Keratinocyte (primary cell): Measurements from ENCODE around the gene SPRR2E. TPM values are rescaled to one million over a fixed set of nuclear protein-coding genes. Genes with fewer than 3 reads are reported as not detected.

Experiments used
- DNase-seq: peaks from one replicate; pipeline ENCODE4 v3.0.0-alpha.2; 2011; ENCODE audit warnings: low read depth, missing footprints, low spot score
- FAIRE-seq: peaks from 2 replicates; lab custom pipeline; 2011; peaks lifted over from hg19 to GRCh38; lab: Jason Lieb, UNC
- H2AFZ ChIP-seq: 2 replicates; pipeline ENCODE4 v1.6.0; 2012; ENCODE audit warnings: low read length, control low read depth, inconsistent platforms; ENCODE audit not compliant: control insufficient read depth
- H3K27ac ChIP-seq: 2 replicates; pipeline ENCODE4 v1.5.1; 2011; ENCODE audit warnings: low read length; ENCODE audit not compliant: control insufficient read depth, insufficient read depth
- H3K27me3 ChIP-seq: 3 replicates; pipeline ENCODE4 v1.6.0; 2011; ENCODE audit warnings: low read length; ENCODE audit not compliant: control insufficient read depth, insufficient read depth; ENCODE audit errors: extremely low read depth
- H3K36me3 ChIP-seq, 2 experiments: 2 replicates in 1 of 2; 3 replicates in 1 of 2; pipeline ENCODE4 v1.5.1; 2011; ENCODE audit warnings: low read length in 2 of 2, mild to moderate bottlenecking in 1 of 2; ENCODE audit not compliant: control insufficient read depth in 2 of 2, insufficient read depth in 2 of 2; ENCODE audit errors: extremely low read depth in 1 of 2
- H3K4me1 ChIP-seq: 3 replicates; pipeline ENCODE4 v1.5.1; 2011; ENCODE audit warnings: low read length; ENCODE audit not compliant: control insufficient read depth, insufficient read depth; ENCODE audit errors: extremely low read depth
- H3K4me2 ChIP-seq: 3 replicates; pipeline ENCODE4 v1.6.0; 2011; ENCODE audit warnings: low read depth, low read length; ENCODE audit not compliant: control insufficient read depth, insufficient read depth; ENCODE audit errors: extremely low read depth
- H3K4me3 ChIP-seq, 3 experiments: fragments of 200-600 bp in 1 of 3; sonication (generic) in 1 of 3; 2 replicates in 2 of 3; 3 replicates in 1 of 3; pipeline ENCODE4 v1.5.1; 2011 to 2016; ENCODE audit warnings: low read length in 3 of 3, mild to moderate bottlenecking in 3 of 3, control low read depth in 2 of 3, inconsistent platforms in 1 of 3, low read depth in 1 of 3, mixed read lengths in 1 of 3, mixed run types in 1 of 3, moderate library complexity in 1 of 3; ENCODE audit not compliant: control insufficient read depth in 2 of 3, insufficient read depth in 2 of 3; ENCODE audit errors: extremely low read depth in 1 of 3
- H3K79me2 ChIP-seq: 2 replicates; pipeline ENCODE4 v1.6.0; 2012; ENCODE audit warnings: low read length; ENCODE audit not compliant: control insufficient read depth, insufficient read depth
- H3K9ac ChIP-seq: 3 replicates; pipeline ENCODE4 v1.6.0; 2011; ENCODE audit warnings: low read length; ENCODE audit not compliant: control insufficient read depth, insufficient read depth; ENCODE audit errors: extremely low read depth
- H3K9me1 ChIP-seq: 3 replicates; pipeline ENCODE4 v1.6.0; 2011; ENCODE audit warnings: low read length; ENCODE audit not compliant: control insufficient read depth, insufficient read depth; ENCODE audit errors: extremely low read depth
- H3K9me3 ChIP-seq: 2 replicates; pipeline ENCODE4 v1.5.1; 2012; ENCODE audit warnings: low read depth, low read length; ENCODE audit not compliant: control insufficient read depth
- H4K20me1 ChIP-seq: 3 replicates; pipeline ENCODE4 v1.6.0; 2011; ENCODE audit warnings: low read length; ENCODE audit not compliant: control insufficient read depth, insufficient read depth; ENCODE audit errors: extremely low read depth
- EZH2 ChIP-seq: IDR thresholded peaks from one replicate; pipeline ENCODE4 v1.6.1; 2012; ENCODE audit warnings: inconsistent platforms, mild to moderate bottlenecking, low read length, moderate library complexity
- dilution Hi-C: fragments of 300-500 bp; cut with MboI; formaldehyde crosslinking; loops from one replicate; pipeline ENCODE4 v1.7.0; 2020; ENCODE audit warnings: low sequenced_read_pairs; ENCODE audit not compliant: extremely low pct_ligation_motif_present
- polyA plus RNA-seq, 5 experiments: library from polyadenylated mRNA; depleted of rRNA in 3 of 5; stranded (reverse) in 3 of 5; stranded (forward) in 1 of 5; unstranded in 1 of 5; fragments of >200 nt; gene quantifications; 1 replicate in 1 of 5; 2 replicates in 3 of 5; 3 replicates in 1 of 5; pipeline versions ENCODE4 v1.2.1 to v1.2.3, GENCODE V29; 2011 to 2012; ENCODE audit warnings: missing spikeins in 2 of 5, low read depth in 1 of 5, low replicate concordance in 1 of 5
- TF ChIP-seq, protein P1 (sequence below), 3 experiments: IDR thresholded peaks in 1 of 3; conservative IDR thresholded peaks in 1 of 3; optimal IDR thresholded peaks in 1 of 3; 2 replicates in 2 of 3; 3 replicates in 1 of 3; pipeline versions ENCODE3 to v1.5.1; 2011; ENCODE audit warnings: low read length in 3 of 3, mild to moderate bottlenecking in 3 of 3, moderate library complexity in 2 of 3, control low read depth in 1 of 3, inconsistent platforms in 1 of 3; ENCODE audit not compliant: insufficient read depth in 2 of 3; ENCODE audit errors: extremely low read depth in 1 of 3

SPRR2E gene
- polyA plus RNA-seq, 1 donor (not counting 4 experiments of a cell fraction or from before 2014, with no cell fraction given): 10.5 TPM

GRCh38 chr1:153070243-153070642 lies 24.1 kb downstream of the SPRR2E start:
- H3K27ac ChIP-seq: no peak overlapping the region
- DNase-seq (no peak), FAIRE-seq (no peak)
- H3K27me3 ChIP-seq: no peaks in the 10 kb centered on the region
- TF ChIP-seq, protein P1, sequence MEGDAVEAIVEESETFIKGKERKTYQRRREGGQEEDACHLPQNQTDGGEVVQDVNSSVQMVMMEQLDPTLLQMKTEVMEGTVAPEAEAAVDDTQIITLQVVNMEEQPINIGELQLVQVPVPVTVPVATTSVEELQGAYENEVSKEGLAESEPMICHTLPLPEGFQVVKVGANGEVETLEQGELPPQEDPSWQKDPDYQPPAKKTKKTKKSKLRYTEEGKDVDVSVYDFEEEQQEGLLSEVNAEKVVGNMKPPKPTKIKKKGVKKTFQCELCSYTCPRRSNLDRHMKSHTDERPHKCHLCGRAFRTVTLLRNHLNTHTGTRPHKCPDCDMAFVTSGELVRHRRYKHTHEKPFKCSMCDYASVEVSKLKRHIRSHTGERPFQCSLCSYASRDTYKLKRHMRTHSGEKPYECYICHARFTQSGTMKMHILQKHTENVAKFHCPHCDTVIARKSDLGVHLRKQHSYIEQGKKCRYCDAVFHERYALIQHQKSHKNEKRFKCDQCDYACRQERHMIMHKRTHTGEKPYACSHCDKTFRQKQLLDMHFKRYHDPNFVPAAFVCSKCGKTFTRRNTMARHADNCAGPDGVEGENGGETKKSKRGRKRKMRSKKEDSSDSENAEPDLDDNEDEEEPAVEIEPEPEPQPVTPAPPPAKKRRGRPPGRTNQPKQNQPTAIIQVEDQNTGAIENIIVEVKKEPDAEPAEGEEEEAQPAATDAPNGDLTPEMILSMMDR (optimal IDR thresholded peaks at IDR 0.05 in 1 of 3, IDR thresholded peaks at IDR 0.05 in 1 of 3, conservative IDR thresholded peaks at IDR 0.05 in 1 of 3; ENCODE audit: extremely low read depth in 1 of 3, insufficient read depth in 2 of 3, low read length in 3 of 3): no peak
- TF ChIP-seq EZH2: no peak
- H4K20me1 ChIP-seq: no peaks in the 10 kb centered on the region
- no peak overlapping the region for H3K4me3 ChIP-seq
- H3K9me3 ChIP-seq: no peaks in the 10 kb centered on the region
- dilution Hi-C loops: no loop called here
- no peaks in the 10 kb centered on the region for H3K79me2 ChIP-seq
- H2AFZ ChIP-seq: no peak overlapping the region
- H3K4me1 ChIP-seq: no peaks in the 10 kb centered on the region
- no peaks in the 10 kb centered on the region for H3K36me3 ChIP-seq
- H3K4me2 ChIP-seq: no peak overlapping the region
- H3K9ac ChIP-seq: no peak overlapping the region
- no peaks in the 10 kb centered on the region for H3K9me1 ChIP-seq

- Histone ChIP-seq H3K9me1 (no peaks in the 10 kb centered on the region), H3K9ac (no peak overlapping the region), H3K79me2 (no peaks in the 10 kb centered on the region), H3K4me2 (no peak overlapping the region), H3K36me3 (no peaks in the 10 kb centered on the region), H3K9me3 (no peaks in the 10 kb centered on the region), H3K27ac (no peak overlapping the region), H3K4me1 (peaks cover 20% of the 10 kb centered on the region), H3K27me3 (no peaks in the 10 kb centered on the region), H4K20me1 (no peaks in the 10 kb centered on the region), H2AFZ (no peak overlapping the region), H3K4me3 (no peak overlapping the region)
- FAIRE-seq: peak; percentile 57
- dilution Hi-C loops: no loop called here
- no peak for DNase-seq
- TF ChIP-seq EZH2: no peak
- TF ChIP-seq, protein P1 (optimal IDR thresholded peaks at IDR 0.05 in 1 of 3, IDR thresholded peaks at IDR 0.05 in 1 of 3, conservative IDR thresholded peaks at IDR 0.05 in 1 of 3; ENCODE audit: extremely low read depth in 1 of 3, insufficient read depth in 2 of 3, low read length in 3 of 3): no peak
Measured at GRCh38 chr1:153058826-153059784, 35.2 kb downstream of the SPRR2E start.
